ENCODE data around the gene RPH3AL.

DNA sequence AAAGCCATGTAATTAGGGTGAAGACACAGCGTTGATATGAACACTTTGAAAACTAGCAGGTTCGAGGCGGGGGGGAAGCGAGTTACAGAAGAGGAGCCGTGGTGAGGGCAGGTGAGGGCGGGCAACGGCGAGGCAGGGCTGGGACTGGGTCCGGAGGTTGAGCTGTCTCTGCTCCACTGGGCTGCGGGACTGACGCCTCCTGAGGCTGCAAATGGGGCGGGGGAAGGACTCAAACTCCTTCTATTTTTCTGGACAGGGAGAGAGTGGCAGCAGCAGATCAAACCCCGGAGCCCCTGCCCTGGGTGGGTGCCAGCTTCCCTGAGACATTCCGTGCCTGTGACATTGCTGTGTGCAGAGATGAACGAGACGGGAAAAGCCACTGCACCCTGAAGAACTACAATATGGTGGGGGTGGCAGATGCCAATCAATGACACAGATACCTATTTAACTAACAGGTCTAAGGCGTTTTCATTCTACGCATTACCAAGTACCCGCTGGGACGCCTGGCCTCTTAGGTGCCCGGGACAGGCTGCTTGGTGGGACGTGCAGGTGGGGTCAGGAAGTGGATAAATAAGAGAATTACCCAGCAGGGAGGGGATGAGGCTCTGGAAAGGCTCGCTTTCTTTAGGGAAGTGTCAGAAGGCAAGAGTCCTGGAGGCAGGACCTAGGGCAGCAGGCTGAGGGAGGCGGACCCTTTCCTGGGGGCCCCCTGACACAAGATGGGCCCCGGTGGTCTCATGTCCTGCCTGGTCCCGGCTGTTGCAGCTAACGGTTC, 30.4 kb downstream of the RPH3AL start:
- TF ChIP-seq, protein P1, sequence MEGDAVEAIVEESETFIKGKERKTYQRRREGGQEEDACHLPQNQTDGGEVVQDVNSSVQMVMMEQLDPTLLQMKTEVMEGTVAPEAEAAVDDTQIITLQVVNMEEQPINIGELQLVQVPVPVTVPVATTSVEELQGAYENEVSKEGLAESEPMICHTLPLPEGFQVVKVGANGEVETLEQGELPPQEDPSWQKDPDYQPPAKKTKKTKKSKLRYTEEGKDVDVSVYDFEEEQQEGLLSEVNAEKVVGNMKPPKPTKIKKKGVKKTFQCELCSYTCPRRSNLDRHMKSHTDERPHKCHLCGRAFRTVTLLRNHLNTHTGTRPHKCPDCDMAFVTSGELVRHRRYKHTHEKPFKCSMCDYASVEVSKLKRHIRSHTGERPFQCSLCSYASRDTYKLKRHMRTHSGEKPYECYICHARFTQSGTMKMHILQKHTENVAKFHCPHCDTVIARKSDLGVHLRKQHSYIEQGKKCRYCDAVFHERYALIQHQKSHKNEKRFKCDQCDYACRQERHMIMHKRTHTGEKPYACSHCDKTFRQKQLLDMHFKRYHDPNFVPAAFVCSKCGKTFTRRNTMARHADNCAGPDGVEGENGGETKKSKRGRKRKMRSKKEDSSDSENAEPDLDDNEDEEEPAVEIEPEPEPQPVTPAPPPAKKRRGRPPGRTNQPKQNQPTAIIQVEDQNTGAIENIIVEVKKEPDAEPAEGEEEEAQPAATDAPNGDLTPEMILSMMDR (IDR thresholded peaks at IDR 0.05), result no peak
- TF ChIP-seq ZFX (IDR thresholded peaks at IDR 0.05; ENCODE audit: borderline replicate concordance), result no peak

All from 22Rv1 (cell line).